Coronary artery (tissue), 2 donors: ENCODE results near the gene CLDN14.

ENCODE experiments used
- DNase-seq: peaks from one replicate; pipeline ENCODE4 v3.0.0-alpha.2; 2017; ENCODE audit warnings: low spot score
- H3K27ac ChIP-seq, 2 donors: fragments of 200-600 bp; sonication (generic); one replicate each; pipeline ENCODE4 v1.5.1; 2016 to 2019
- H3K4me3 ChIP-seq: fragments of 200-600 bp; sonication (generic); 2 replicates; pipeline ENCODE4 v1.5.1; 2016; ENCODE audit warnings: mild to moderate bottlenecking, moderate library complexity
- CTCF ChIP-seq: fragments of 200-600 bp; sonication (generic); IDR thresholded peaks from one replicate; pipeline ENCODE4 v1.5.1; 2019; ENCODE audit warnings: antibody characterized with exemption

The CLDN14 gene

GRCh38 chr21:36422279-36423098 is 57.4 kb downstream of the CLDN14 start:
- peak; percentile 62 for TF ChIP-seq CTCF
- DNase-seq = no peak
- H3K27ac ChIP-seq = no peak overlapping the region
- no peak overlapping the region for H3K4me3 ChIP-seq

- H3K27ac ChIP-seq = no peak overlapping the region
- DNase-seq = no peak
- TF ChIP-seq CTCF = no peak
- H3K4me3 ChIP-seq = no peak overlapping the region
Measured at GRCh38 chr21:36420571-36421339, 59.2 kb downstream of the CLDN14 start.

- peak; percentile 88 for DNase-seq
- Histone ChIP-seq H3K27ac (no peak overlapping the region), H3K4me3 (no peak overlapping the region)
- peak; percentile 77 for TF ChIP-seq CTCF
Measured at GRCh38 chr21:36419996-36420395, 59.9 kb downstream of the CLDN14 start.

GRCh38 chr21:36419241-36419640 is 60.7 kb downstream of the CLDN14 start:
- no peak for TF ChIP-seq CTCF
- DNase-seq = no peak
- no peak overlapping the region for H3K4me3 ChIP-seq
- no peak overlapping the region for H3K27ac ChIP-seq

GRCh38 chr21:36415375-36415774 is 64.5 kb downstream of the CLDN14 start:
- TF ChIP-seq CTCF = no peak
- H3K4me3 ChIP-seq = no peak overlapping the region
- DNase-seq = no peak
- H3K27ac ChIP-seq = no peak overlapping the region

GRCh38 chr21:36412916-36413315 is 67.0 kb downstream of the CLDN14 start:
- Histone ChIP-seq H3K4me3 (no peak overlapping the region), H3K27ac (no peak overlapping the region)
- no peak for DNase-seq
- no peak for TF ChIP-seq CTCF
